ENCODE measurements around the gene CIDEC.

Gene CIDEC

GRCh38 chr3:9915254-9916141, 35.4 kb upstream of the CIDEC start:
- H3K4me3 ChIP-seq (replicated peaks; ENCODE audit: low read depth, low read length): peak overlapping the region; percentile 51
- peak; percentile 61 for DNase-seq (ENCODE audit: low read depth)
- peak; percentile 29 for TF ChIP-seq CTCF (IDR thresholded peaks at IDR 0.05; ENCODE audit: low read length, missing control alignments)

GRCh38 chr3:9914559-9915253, 34.7 kb upstream of the CIDEC start:
- H3K4me3 ChIP-seq (replicated peaks; ENCODE audit: low read depth, low read length): no peak overlapping the region
- no peak for TF ChIP-seq CTCF (IDR thresholded peaks at IDR 0.05; ENCODE audit: low read length, missing control alignments)
- DNase-seq (ENCODE audit: low read depth): no peak

GRCh38 chr3:9914011-9914410, 34.0 kb upstream of the CIDEC start:
- no peak for DNase-seq (ENCODE audit: low read depth)
- TF ChIP-seq CTCF (IDR thresholded peaks at IDR 0.05; ENCODE audit: low read length, missing control alignments): no peak
- no peak overlapping the region for H3K4me3 ChIP-seq (replicated peaks; ENCODE audit: low read depth, low read length)

- no peak for TF ChIP-seq CTCF (IDR thresholded peaks at IDR 0.05; ENCODE audit: low read length, missing control alignments)
- H3K4me3 ChIP-seq (replicated peaks; ENCODE audit: low read depth, low read length): no peak overlapping the region
- DNase-seq (ENCODE audit: low read depth): no peak
These were observed 33.5 kb upstream of the CIDEC start for GRCh38 chr3:9913601-9914000.

GRCh38 chr3:9912294-9912935, 32.4 kb upstream of the CIDEC start:
- H3K4me3 ChIP-seq (replicated peaks; ENCODE audit: low read depth, low read length): no peak overlapping the region
- DNase-seq (ENCODE audit: low read depth): peak; percentile 53
- no peak for TF ChIP-seq CTCF (IDR thresholded peaks at IDR 0.05; ENCODE audit: low read length, missing control alignments)

- no peak overlapping the region for H3K4me3 ChIP-seq (replicated peaks; ENCODE audit: low read depth, low read length)
- no peak for TF ChIP-seq CTCF (IDR thresholded peaks at IDR 0.05; ENCODE audit: low read length, missing control alignments)
- DNase-seq (ENCODE audit: low read depth): no peak
These were observed 31.8 kb upstream of the CIDEC start for GRCh38 chr3:9911863-9912262.
